ENCODE measurements around the gene MACROD2.

MACROD2 gene

DNA sequence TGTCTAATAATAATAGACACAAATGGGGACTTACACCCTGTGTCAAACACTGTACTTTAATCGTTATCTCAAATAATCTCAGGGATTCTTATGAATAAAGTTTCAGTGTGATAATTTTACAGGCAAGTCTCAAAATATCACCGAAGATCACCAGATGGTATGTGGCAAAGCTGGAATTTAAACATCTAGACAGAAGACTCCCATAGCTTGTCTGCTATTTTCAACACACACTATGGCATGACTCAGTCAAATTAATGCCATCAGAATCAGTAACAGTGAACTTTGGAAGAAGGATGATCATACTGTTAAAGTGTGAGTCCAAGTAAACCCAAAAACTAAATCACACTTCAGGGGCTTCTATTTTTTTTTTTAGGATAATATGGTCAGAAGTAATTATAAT, 1209.7 kb downstream of the MACROD2 start:
- DNase-seq: no peak

DNA sequence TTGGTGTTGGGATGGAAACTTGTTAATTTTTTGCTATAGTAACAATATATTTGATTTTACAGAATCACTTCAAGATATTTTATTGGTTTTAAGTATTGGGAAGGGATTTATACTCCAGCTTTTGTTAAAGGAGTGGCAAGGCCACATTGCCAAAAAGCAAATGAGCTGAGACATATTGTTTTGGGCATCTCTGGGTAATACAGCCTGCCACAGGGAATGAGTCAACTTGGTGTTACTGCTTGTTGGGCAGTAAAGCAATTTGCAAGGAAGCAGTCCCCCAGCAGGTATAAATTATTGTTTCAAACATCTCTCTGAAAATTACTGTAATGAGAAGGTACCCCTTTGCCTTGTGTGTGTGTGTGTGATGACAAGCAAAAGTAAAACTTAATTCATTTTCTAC, 1210.4 kb downstream of the MACROD2 start:
- no peak for DNase-seq

DNA sequence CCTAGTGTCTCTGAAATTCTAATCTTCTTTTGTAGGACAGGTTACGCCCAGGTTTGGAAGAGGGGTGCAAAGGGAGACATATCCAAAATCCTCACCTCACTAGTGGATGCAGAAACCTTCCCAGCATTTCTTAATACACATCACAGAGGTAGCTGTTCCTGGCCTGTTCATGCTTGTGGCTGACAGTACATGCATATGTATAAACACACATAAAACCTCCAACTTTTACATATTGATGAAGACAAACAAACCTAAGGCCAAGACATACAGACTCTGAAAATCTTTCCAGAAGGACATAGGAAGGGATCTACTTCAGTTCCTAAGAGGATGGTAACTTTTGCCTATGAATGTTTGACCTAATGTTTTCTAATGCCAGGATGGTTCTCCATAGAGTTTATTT, 1214.2 kb downstream of the MACROD2 start:
- no peak for DNase-seq

DNA sequence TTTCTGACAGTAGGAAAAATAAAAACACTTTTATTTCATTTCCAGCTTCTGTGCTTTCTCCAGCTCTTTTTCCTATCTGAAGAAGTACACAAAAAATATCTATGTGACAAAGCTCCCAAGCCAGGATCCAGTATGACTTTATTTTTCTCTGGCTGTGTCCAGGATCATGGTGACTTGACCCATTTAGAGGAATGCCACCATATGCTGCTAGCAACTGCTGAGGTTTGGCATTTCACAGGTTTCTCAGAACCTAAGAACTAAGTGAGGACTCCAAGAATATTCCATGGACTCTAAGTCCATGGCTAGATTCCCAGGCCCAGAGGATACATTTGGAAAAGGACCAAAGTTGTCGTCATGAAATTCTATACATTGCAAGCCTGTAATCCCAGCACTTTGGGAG, 1218.7 kb downstream of the MACROD2 start:
- no peak for DNase-seq

DNA sequence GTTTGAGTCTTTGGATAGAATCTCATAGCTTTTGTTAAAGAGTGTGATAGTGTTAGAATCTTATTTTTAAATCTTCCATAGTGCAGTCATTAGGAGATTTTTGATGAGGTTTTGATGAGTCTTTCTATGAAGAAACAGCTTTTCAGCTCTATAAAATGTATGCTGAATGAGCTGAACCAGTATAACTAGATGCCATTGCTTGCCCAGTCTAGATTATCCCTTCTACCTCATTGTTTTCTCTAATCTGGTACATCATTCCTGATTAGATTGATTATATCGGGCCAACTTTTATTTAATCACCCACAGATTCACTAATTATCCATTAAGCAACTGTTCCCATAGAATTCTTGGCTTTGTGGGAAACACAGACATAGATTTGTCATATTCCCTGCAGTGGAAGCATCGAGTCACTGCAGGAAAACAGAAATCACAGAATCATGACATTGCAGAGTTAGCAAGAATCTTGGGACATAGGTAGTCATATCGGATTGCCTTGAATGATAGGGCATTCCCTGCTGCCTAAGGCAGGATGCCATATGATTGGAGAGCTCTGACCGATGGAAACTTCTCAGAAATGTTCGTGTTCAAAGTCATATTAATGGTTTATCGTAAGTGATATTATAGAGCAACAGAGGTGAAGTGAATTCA, 1224.8 kb downstream of the MACROD2 start:
- no peak for DNase-seq

DNA sequence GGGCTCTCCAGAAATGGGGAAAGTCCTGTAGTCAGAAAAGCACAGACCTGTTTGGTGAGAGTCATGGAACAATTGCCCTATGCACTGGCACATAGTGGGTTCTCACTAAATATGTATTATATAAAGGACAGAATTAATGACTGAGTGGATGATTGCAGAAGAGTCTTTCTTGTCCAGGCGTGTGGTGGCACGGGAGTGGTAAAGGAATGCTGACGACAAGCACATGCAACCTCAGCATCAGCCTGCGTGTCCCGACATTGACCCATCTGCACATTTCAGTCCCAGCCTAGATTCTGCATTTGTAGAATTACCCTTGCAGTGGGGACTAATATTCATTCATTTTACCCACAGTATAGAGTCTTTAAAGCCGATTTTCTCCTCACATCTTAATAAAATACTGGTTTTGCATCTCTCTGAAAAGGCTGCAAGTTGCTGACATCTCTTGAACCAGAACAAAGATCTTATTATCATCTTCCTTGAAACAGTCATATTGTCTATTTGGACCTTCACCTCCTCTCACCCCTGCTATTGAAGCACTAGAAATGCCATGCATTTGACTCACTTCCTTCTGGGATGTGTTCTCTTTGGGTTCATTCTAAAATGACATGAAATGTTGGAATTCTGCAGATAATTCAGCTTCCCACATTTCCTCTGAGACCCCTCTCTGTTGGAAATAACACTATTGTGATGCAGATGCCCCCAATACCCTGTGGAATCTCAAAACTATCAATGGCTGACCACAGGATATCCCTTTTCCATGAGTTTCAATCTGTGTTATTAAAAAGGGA, 1225.7 kb downstream of the MACROD2 start:
- DNase-seq: no peak

DNA sequence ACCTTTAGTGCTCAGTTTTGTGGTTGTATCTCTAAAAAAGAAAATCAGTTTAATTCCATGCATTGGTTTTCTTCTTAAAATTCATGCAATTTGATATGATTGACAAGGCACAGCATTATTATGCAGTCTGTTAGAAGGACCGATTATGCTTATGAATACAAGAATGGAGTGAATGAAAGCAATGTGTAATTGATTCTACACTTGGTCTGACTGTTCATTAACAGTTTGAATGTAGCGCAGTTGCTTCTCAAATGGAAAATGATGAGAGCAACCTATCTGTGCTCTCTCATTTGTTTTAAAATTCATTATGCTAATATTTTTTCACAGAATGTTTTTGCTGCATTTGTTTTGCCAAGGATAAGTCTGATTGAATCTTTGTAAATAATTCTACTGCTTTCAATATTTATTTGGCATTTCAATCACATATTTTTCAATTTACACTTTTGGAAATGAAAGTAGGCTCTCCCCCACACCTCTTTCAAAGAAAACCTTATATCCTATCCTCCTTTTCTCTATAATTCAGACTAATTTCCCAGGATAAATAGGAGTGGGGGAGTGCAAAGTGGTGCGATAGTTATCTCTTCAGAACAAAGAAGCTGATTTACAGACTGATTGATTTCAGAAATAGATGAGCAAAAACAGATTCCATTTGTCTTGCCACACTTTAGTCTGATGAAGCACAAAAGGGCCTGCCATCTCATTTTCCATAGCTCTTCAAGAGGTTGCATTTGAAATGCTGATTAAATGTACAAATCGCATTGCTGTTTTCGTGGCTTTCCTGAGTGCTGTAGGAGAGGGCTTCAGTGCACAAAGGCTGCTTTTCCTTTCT, 1227.4 kb downstream of the MACROD2 start:
- no peak for DNase-seq

DNA sequence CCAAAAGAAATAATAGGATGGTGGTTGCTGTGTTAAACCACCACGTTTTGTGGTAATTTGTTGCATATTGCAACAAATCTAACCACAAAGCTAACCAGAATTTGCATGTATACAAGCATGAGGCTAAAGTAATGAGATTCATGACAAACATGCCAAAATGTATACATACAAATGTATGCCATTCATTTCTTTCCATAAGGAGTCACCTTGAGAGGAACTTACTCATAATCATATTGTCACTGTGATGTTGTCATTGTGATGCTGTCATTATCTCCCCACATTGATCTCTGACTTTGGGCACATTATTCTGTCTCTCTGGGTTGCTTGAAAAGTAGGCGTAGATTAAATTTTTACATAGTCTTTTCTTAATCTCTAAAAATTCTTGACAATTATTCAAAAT, 1228.9 kb downstream of the MACROD2 start:
- no peak for DNase-seq

DNA sequence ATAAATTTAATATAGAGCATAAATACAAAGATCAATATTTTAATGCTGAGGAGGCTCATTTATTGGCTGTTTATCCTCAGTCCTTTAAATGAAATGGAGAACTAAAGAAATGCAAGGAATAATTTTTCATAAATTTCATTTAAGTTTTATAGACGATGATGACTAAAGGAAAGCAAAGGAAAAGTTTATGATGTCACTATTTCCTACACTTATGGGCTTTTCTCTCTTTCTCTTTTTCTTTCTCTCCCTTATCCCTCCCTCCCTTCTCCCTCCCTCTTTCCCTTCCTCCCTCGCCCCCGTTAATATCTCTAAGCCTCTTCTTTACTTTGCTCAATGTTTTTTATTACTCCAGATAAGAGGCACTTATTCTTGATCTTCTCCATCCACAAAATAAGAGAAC, 1231.8 kb downstream of the MACROD2 start:
- no peak for DNase-seq

DNA sequence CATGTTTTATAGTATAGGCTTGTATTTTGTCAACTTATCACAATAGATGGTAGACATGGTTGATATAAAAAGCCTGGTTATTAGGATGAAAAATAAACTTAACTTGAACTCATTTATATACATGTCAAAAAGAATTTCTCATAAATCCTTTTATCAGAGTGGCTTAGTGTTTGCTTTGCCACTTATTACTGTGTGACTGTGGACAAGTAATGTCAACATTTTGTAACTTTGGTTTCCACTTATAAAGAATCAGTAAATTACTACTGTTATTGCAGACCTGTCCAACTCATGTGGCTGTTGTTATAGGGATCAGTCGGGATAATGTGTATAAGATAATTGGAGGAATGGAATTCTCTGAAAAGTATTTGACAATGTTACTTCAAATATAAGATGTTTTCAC, 1236.9 kb downstream of the MACROD2 start:
- DNase-seq: no peak

DNA sequence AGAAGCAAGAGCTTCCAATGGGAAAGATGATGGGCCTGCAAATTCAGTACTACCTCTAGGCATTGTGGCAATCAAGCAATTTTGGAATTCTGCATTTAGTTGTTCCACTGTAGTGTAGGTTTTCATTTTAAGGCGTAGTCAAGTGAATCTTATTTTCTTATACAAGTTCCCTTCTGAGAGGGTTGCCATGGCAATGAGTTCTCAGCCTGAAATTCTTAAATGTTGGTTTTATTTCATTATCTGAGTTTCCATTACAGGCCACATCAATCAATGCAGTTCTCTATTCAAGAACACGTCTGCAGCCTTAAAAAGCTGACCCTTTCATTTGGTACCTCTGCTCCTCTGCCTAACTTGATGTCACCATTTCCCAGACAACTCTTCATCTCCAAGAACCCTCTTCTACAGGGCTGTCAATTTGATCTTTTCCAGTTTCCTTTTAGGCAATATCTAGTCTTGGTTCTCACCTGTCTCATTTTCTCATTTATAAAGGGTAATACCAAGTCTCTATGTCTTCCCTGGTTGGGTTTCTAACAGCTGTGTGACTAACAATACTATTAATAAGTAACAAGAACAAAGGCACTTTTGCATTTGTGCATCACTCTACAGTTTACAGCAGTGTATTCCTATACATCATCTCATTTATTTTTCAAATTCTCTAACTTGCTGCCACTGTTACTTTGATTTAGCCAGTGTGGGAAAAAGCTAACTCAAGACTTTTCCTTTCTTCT, 1240.3 kb downstream of the MACROD2 start:
- no peak for DNase-seq

DNA sequence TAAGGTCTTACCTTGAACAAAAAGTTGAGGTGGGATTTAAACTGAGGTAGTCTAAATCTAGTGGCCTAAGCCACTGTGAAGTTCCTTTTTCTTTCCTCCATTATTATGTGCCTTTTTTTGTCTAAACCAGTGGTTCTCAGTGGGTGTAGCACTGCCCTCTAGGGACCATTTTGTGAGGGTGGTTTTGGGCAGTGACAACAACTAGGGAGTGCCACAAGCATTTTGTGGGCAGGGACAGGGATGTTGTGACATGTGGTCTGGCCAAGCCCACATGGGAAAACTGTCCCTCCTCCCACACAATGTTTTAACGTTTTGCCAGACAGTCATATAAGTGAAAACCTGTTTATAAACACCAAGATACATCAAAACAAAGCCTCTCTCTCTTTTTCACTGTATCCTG, 1241.5 kb downstream of the MACROD2 start:
- peak; percentile 20 for DNase-seq

DNA sequence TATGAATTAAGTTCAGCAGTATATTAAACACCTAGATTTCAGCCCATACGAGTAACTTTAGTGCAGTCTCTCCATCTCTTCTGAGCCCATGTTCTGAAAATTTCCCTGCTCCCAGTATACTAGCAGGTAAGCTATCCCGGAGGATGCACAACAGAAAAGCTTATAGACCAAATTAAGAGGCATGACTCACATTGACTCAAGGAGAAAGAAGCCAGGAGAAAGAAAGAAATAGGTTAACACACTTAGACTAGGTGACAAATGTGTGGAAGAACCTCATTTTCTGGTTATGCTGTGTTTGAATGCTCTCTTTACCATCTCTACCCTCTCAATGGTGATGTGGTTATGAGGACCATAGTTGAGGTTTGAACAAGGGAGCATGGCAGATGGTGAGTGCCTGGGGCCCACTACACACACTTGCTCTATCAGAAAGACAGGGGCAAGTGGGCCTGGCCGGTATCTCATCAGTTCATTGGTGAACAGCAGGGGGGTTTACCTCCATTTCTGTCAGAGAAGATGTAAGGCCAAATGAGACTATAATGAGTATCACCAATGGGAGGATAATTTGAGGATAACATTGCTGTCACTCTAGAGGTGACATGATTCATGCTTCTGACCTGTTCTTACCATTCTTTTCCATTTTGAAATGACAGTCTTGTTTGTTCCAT, 1244.4 kb downstream of the MACROD2 start:
- DNase-seq: no peak

DNA sequence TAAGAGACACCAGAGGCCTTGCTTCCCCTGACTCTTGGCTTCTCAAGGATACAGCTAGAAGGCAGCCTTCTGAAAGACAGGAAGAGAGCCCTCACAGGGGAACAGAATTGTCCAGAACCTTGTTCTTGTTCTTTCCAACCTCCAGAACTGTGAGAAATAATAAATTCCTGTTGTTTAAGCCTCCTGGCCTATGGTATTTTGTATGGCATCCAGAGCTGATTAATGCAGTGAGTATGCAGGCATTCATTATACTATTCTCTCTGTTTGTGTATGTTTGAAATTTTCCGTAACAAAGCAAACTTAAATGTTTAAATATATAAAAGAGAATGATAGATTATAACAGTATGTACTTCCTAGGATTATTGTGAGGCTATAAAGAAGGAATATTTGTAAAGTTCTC, 1245.5 kb downstream of the MACROD2 start:
- DNase-seq: no peak

DNA sequence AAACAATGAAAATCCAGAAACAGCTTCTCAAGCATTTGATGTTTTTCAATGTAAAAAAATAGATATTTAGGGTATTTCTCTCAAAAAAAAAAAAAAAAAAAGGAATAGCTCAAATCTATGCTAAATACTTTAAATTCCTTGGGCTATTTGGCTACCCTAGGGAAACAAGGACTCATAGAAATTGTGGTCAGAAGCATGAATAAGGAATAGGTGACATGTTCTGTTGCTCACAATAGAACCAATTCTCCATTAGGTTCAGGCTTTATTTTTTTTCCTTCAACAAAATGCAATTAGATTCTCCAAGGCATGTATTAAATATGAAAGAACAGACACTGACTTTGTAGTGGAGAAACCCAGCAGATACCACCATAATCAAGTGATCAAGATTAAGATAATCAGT, 1246.4 kb downstream of the MACROD2 start:
- DNase-seq: no peak

DNA sequence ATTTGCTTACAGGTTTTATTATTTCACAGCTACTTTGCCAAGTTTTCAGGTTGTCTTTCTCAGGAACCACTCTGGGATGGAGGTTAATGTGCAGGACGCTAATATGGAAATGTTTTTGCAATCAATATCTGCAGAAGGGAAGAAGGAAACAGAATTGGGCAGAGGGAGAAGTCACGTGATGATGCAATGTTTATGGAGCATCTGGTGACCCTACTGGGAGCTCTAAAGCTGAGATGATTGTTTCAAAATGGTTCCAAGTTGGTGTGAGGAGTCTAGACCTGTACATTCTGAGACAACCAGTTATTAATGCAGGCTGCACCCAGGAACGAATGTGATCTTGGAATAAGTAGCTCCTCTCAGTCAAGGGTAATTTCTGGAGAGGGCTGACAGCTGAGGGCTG, 1247.5 kb downstream of the MACROD2 start:
- DNase-seq: no peak

DNA sequence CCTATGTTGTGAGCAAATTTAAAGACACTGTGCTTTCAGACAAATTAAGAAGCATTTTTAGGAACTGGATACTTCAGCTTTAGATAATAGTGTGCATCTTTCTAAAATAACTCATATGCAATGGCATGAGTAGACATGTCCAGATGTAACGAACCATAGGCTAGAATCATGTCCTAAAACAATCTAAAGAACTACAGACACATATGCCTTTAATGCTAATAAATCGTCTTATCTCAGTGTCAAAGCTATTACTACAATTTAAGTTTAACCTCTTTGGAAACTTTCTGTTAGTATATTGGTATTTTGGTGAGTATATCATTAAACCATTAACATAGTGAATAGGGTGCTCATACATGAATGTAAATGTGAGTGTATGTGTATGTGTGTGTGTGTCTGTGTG, 1250.6 kb downstream of the MACROD2 start:
- DNase-seq: no peak

DNA sequence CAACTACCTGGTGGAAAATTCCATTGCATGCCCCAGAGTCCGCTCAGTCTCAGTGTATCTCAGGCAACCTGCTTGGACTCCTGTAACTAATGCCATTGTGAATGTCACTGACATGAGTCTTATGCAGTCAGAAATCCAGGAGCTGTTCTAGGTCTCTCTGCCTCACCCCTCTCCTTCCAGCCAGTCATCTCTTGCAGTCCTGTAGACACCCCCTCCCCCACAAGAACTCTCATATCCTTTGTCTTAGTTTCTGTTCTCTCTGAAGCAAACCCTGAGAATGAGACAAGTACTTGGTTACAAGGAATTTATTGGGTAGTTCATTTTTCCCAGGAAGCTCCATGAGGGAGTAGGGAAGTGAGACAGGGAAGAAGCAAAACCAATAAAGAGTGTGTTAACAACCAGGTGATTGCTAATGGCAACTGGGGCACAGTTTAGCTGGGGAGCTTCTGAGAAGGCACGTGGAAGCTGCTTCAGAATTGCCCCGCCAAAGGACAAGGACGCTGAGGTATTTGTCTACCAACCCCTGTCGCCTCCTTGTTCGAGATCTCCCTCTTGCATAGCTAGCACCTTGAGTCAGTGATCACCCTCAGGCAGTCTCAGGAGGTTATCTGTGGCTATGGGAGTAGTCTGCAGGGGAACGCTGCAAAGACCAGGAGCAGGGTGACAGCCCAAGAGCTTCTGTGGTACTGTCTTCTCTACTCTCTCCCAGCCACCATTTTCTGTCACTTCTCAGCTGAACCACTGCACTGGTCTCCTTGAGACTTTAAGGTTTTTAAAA, 1253.5 kb downstream of the MACROD2 start:
- no peak for DNase-seq

DNA sequence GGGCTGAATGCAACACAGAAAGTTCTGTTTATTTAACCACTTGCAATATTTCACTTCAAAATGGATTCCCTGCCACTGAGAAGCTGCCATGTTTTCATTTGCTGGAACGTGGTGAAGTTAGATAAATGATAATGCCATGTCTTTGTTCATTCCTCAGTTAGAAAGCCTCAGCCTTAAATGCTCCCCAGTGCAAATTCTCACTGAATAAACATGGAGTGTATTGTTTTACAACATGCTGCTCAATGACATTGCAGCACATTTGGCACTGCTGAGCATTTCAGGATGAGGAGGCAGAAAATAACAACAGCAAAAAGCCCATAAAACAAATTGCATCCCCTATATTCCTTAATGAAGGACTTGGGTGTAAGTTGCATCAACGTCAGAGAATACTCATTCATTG, 1255.9 kb downstream of the MACROD2 start:
- no peak for DNase-seq

DNA sequence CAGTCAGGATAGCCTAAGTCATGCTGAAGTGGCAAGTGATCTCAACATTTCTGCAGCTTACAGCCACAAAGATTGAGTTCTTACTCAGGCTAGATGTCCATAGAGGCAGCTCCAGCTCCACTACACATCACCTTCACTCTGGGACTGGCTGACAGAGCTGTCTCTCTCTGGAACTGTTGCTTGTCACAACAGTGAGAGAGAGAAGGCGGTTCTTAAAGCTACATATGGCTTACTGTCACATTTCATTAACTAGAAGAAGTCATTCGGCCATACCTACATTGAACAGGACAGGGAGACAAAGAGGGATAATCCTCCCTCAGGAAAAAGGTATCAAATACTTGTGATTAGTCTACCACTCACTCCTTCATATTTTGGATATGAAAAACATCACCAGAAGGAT, 1257.0 kb downstream of the MACROD2 start:
- DNase-seq: no peak

DNA sequence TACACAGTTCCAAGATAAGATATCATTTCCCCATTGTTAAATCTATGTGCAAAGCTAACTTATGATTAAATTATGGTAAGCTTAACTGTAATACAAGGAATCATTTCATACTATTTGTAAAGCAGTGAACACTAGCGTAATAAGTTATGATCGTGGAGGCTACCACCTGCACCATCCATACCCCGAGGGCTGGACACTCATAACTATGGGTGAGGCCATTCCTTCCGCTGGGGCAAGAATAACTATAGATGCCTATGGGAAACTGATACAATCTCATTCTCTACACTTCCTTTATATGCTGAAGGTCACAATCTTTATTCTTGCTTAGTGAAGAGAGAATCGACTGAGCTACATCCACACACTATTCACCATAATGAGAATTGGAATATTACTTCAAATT, 1258.1 kb downstream of the MACROD2 start:
- no peak for DNase-seq

Data from hematopoietic multipotent progenitor cell treated with erythropoietin and hydrocortisone succinate and interleukin-3 and kit ligand, for 6 days (in vitro differentiated cells).